Heart left ventricle (tissue), 13 donors: ENCODE measurements around the gene SERPINA6.

ENCODE experiments used
- CTCF ChIP-seq, 12 donors: fragments of 200-600 bp; sonication (generic) in 4 of 12; IDR thresholded peaks; one replicate each; pipeline versions ENCODE4 v1.5.0 to v1.8.0; 2018 to 2022; ENCODE audit warnings: antibody characterized with exemption in 12 of 12, mild to moderate bottlenecking in 5 of 12
- POLR2A ChIP-seq, 2 donors: fragments of 450-650 bp; IDR thresholded peaks; one replicate each; pipeline ENCODE4 v1.6.1; 2017; ENCODE audit warnings: antibody characterized with exemption in 2 of 2, mild to moderate bottlenecking in 2 of 2, moderate library complexity in 2 of 2
- donor health status: ischemic (EF 13 %, LVEDD 7.1; RV severe dilation, severe dysfunction).
- donor health status: DM: no; HTN: yes; CAD: no.
- donor health status: DM: no; HTN: no; CAD: no.
- donor health status: ischemic (EF 25% LVEDD 6.9; RV normal size, moderate dysfunction).
- donor health status: ischemic (EF 25% LVEDD 5.7; RV mildly dilated, moderate dysfunction).
- donor health status: ischemic (EF 35%, LVEDD 5.7; RV mildly dilated, moderate dysfunction).
- donor health status: nonischemic (EF 11% LVEDD 7.7; RV severe dilation, severe dysfunction).
- donor health status: DM: yes; HTN: yes; CAD: no.
- donor health status: PGD.
- donor health status: ischemic (EF 29% LVEDD 5.4; RV normal size, mild dysfunction).
- donor health status: nonischemic (EF 23%, LVEDD 6.1; RV moderate dilation, normal function).

- TF ChIP-seq CTCF (IDR thresholded peaks at IDR 0.05) = no peak
- no peak for TF ChIP-seq POLR2A (IDR thresholded peaks at IDR 0.05)
These were observed 10.5 kb downstream of the SERPINA6 start for GRCh38 chr14:94312481-94313246.
